Activated T-cell treated with anti-CD3 and anti-CD28 coated beads, Interleukin-2, amount 50 U/mL, for 4 hours (primary cell): ENCODE data around the gene COA6. TPM values are rescaled to one million over a fixed set of nuclear protein-coding genes. Genes with fewer than 3 reads are reported as not detected.

ENCODE experiments used
- ATAC-seq, 2 donors: fragments of 200-7000 bp; cut with Tn5 transposase; one replicate each; pipeline ENCODE4 v1.10.0; 2021
- DNase-seq: peaks from one replicate; pipeline ENCODE4 v3.0.0-alpha.2; 2020
- H3K27me3 Mint-ChIP-seq: one replicate; pipeline ENCODE4 v1.8.0; 2021; ENCODE audit warnings: low read depth, mixed read lengths
- H3K36me3 Mint-ChIP-seq: one replicate; pipeline ENCODE4 v1.8.0; 2022; ENCODE audit warnings: mixed read lengths; ENCODE audit not compliant: insufficient read depth
- H3K4me1 Mint-ChIP-seq: one replicate; pipeline ENCODE4 v1.8.0; 2021; ENCODE audit warnings: low read depth, mixed read lengths
- H3K4me3 Mint-ChIP-seq: one replicate; pipeline ENCODE4 v1.8.0; 2021; ENCODE audit warnings: mild to moderate bottlenecking, moderate library complexity, mixed read lengths
- H3K9me3 Mint-ChIP-seq: one replicate; pipeline ENCODE4 v1.8.0; 2021; ENCODE audit warnings: mixed read lengths
- total RNA-seq, 3 donors: library from RNA; stranded (reverse); gene quantifications; one replicate each; pipeline ENCODE4 v1.2.1, GENCODE V29; 2021

COA6 gene
- total RNA-seq, 3 donors from 2014 or later, result 55.6 to 65.4 (median 62.8) TPM

GRCh38 chr1:234408757-234409156 lies 35.5 kb downstream of the COA6 start:
- Mint-ChIP-seq H3K4me1 (peaks cover 43% of the 10 kb centered on the region), H3K4me3 (peak overlapping the region; percentile 68), H3K9me3 (no peaks in the 10 kb centered on the region), H3K36me3 (peaks cover 10% of the 10 kb centered on the region), H3K27me3 (no peaks in the 10 kb centered on the region)
- peak; percentile 55 for DNase-seq
- ATAC-seq, result peak; percentile 91 to 93

DNA sequence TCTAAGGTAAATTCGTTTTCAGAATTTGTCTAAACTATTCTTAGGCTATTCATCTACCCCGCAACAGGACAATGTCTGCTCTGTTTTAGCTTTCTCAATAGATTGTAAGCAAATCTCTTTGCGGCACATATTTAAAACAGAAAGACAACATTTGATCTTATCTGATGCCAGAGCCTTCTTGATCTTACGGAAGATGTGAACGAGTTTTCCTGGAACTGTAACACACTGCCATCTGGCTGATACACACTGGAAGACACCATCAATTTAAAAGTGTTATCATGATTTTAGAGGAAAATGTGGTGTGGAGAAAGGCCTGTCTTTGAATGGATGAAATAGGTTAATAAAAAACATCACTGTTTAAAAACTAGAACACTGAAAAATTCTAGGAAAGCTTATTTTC lies 36.1 kb downstream of the COA6 start:
- Mint-ChIP-seq H3K4me3 (peak overlapping the region; percentile 68), H3K27me3 (no peaks in the 10 kb centered on the region), H3K4me1 (peaks cover 43% of the 10 kb centered on the region), H3K9me3 (no peaks in the 10 kb centered on the region), H3K36me3 (peaks cover 13% of the 10 kb centered on the region)
- peak; percentile 34 to 51 for ATAC-seq
- no peak for DNase-seq

DNA sequence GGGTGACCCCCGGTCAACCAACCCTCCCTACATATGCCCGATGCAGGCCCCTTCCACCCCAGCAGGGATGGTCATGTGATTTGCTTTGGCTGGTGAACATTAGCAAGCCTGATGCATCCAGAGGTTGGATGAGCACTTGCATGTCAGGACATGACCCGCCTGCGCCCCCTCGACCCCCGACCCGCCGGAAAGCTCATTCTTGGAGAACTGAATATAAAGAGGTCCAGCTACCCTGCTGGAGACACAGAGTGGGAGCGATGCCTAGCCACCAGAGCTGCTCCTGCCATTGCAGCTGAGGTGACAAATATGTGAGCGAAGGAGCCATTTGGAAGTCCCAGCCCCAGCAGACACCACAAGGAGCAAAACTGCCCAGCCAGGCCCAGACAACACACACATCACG lies 39.6 kb downstream of the COA6 start:
- ATAC-seq, result no peak
- no peaks in the 10 kb centered on the region for H3K9me3 Mint-ChIP-seq

DNA sequence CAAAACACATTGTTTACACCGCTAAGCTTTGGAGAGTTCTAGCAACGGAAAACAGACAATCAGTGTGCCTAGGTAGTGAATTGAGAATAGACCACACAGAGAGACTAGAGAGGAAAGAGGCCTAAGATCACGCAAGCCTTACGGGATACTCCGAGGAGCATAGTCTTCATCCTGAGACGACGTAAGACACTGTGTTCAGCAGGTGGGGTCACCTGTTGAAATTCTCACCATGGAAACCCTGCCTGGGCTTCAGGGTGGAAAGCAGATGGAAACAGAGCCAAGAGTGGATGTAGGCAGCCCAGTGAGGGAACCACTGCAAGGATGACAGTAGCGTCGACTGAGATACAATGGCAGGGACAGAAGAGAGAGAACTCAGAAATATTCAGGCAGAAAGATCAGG lies 40.2 kb downstream of the COA6 start:
- Mint-ChIP-seq H3K9me3 (no peaks in the 10 kb centered on the region), H3K4me3 (no peak overlapping the region), H3K27me3 (no peaks in the 10 kb centered on the region), H3K36me3 (peaks cover 25% of the 10 kb centered on the region), H3K4me1 (peaks cover 10% of the 10 kb centered on the region)
- no peak for ATAC-seq
- no peak for DNase-seq

More for the DNA sequence above, 39.6 kb downstream of the COA6 start:
- peaks cover 22% of the 10 kb centered on the region for H3K36me3 Mint-ChIP-seq
- no peak overlapping the region for H3K4me3 Mint-ChIP-seq
- DNase-seq, result no peak
- no peaks in the 10 kb centered on the region for H3K27me3 Mint-ChIP-seq
- H3K4me1 Mint-ChIP-seq, result peaks cover 16% of the 10 kb centered on the region

DNA sequence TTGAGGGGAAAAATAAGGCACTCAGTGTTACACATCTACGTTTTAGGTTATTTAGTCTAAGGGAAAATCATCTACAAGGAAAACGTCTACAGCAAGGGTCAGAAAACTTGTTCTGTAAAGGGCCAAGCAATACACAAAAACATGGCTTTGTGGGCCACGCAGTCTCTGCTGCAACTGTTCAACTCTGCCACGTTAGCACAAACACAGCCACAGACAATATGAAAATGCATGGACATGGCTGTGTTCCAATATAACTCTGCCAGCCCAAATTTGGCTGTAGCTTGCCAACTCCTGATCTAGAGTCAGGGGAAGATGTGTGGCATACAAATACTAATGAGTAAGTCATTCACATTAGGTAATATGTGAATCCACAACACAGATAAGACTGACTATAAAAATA lies 40.7 kb downstream of the COA6 start:
- Mint-ChIP-seq H3K9me3 (no peaks in the 10 kb centered on the region), H3K27me3 (no peaks in the 10 kb centered on the region), H3K4me3 (no peak overlapping the region), H3K4me1 (peaks cover 6% of the 10 kb centered on the region), H3K36me3 (peaks cover 28% of the 10 kb centered on the region)
- ATAC-seq (no peak), DNase-seq (no peak)

DNA sequence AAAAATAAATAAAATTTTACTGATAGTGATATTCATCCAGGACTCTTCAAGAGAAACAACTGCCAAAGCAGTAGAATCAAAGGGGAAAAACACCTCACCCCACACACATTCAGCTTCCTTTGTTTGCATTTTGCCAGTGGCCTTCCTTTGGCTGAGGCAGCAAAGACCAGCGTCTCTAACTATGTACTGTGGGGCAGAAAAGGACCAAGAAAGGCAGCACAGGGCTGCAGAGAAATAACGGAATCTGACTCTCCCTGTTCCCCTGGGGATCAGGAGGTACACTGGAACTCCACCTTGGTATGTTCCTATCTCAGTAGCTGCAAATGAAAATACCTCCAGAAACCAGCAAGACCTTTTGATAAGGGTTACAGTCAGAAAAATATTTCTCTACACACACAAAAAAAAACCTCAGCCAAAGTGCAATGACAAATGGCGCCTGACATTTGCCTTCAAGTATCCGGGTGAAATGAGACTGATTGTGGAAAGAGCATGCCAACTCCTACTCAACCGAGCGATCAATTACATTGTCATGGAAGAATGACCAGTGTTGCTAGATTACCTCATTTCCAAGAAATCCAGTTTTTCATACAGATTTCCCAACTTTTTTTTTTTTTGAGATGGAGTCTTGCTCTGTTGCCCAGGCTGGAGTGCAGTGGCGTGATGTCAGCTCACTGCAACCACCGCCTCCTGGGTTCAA lies 54.8 kb downstream of the COA6 start:
- no peaks in the 10 kb centered on the region for H3K9me3 Mint-ChIP-seq
- no peak for DNase-seq
- no peaks in the 10 kb centered on the region for H3K27me3 Mint-ChIP-seq
- ATAC-seq, result no peak
- H3K4me1 Mint-ChIP-seq, result no peaks in the 10 kb centered on the region
- peaks cover 37% of the 10 kb centered on the region for H3K36me3 Mint-ChIP-seq
- H3K4me3 Mint-ChIP-seq, result no peak overlapping the region

DNA sequence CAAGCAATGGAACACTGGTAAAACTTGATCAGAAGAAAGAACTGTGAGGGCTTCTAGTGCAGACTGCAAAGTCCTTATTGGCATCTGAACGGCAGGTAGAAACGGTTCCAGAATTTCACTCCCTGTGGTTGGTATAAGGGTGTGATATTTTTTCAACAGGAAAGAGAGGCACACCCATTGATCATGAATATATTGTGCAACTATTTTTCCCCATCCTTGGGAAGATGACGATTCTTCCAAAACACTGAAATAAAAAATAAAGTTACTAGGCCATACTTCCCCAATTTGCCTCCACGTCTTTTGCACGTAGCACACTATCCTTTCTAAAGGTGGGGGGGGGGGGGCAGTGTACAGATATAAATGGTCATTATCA lies 56.2 kb downstream of the COA6 start:
- H3K27me3 Mint-ChIP-seq, result no peaks in the 10 kb centered on the region
- H3K36me3 Mint-ChIP-seq, result peaks cover 37% of the 10 kb centered on the region
- no peak for ATAC-seq
- peaks cover 3% of the 10 kb centered on the region for H3K4me1 Mint-ChIP-seq
- H3K9me3 Mint-ChIP-seq, result no peaks in the 10 kb centered on the region
- no peak overlapping the region for H3K4me3 Mint-ChIP-seq
- no peak for DNase-seq

DNA sequence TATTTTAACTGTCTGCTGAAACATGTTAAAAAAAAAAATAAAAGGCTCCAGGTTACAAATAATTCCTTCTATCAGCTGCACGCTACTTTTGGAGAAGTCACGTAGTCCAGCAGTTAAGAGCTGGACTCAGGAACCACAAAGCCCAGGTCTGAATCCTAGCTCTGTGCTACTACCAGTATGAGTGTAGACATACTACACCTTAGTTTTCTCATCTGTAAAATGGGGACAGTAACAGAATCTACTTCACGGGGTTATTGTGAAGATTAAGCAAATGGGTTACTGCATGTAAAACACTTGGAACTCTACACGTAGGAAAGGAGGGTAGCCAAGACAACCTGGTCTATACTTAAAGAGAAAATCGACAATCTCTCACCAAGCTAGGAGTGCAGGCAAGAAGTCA lies 57.4 kb downstream of the COA6 start:
- no peak for ATAC-seq
- H3K4me3 Mint-ChIP-seq, result no peak overlapping the region
- peaks cover 43% of the 10 kb centered on the region for H3K36me3 Mint-ChIP-seq
- H3K27me3 Mint-ChIP-seq, result no peaks in the 10 kb centered on the region
- no peaks in the 10 kb centered on the region for H3K9me3 Mint-ChIP-seq
- DNase-seq, result no peak
- H3K4me1 Mint-ChIP-seq, result peaks cover 3% of the 10 kb centered on the region

- Mint-ChIP-seq H3K4me3 (no peak overlapping the region), H3K36me3 (peaks cover 40% of the 10 kb centered on the region), H3K4me1 (peaks cover 3% of the 10 kb centered on the region), H3K27me3 (no peaks in the 10 kb centered on the region), H3K9me3 (no peaks in the 10 kb centered on the region)
- ATAC-seq, result no peak
- no peak for DNase-seq
These were observed 58.0 kb downstream of the COA6 start for GRCh38 chr1:234431255-234431654.

GRCh38 chr1:234433563-234434285 lies 60.5 kb downstream of the COA6 start:
- no peaks in the 10 kb centered on the region for H3K9me3 Mint-ChIP-seq
- ATAC-seq, result peak in 1 of 2 donors; percentile 52
- no peak overlapping the region for H3K4me3 Mint-ChIP-seq
- DNase-seq, result no peak
- peaks cover 3% of the 10 kb centered on the region for H3K4me1 Mint-ChIP-seq
- no peaks in the 10 kb centered on the region for H3K27me3 Mint-ChIP-seq
- peaks cover 40% of the 10 kb centered on the region for H3K36me3 Mint-ChIP-seq

Other genes with a start within 250 kb of the COA6 start
- 10 to 100 TPM; 27.6 to 38.0 (median 33.5) TPM for gene TARBP1, start 105.7 kb downstream of the COA6 start, total RNA-seq
- 10 to 100 TPM; 69.3 to 86.1 (median 75.2) TPM for gene IRF2BP2, start 236.7 kb downstream of the COA6 start, total RNA-seq